Measurements from ENCODE around the gene FAM114A2. TPM values are rescaled to one million over a fixed set of nuclear protein-coding genes. Genes with fewer than 3 reads are reported as not detected.

The FAM114A2 gene
- total and polyA plus RNA-seq, 4 donors, result 5.4 to 18.3 (median 11.6) TPM

- no peak overlapping the region for H3K9ac ChIP-seq (ENCODE audit: low read depth in 1 of 2, low read length in 2 of 2)
- no peak overlapping the region for H3K27ac ChIP-seq (ENCODE audit: low read depth in 1 of 2, low read length in 2 of 2)
- H3K27me3 ChIP-seq (ENCODE audit: control insufficient read depth in 4 of 4, insufficient read depth in 4 of 4, low read length in 3 of 4), result no peaks in the 10 kb centered on the region
- no peak for TF ChIP-seq RXRA (IDR thresholded peaks at IDR 0.05)
- H3K36me3 ChIP-seq (ENCODE audit: control insufficient read depth in 4 of 4, insufficient read depth in 3 of 4, low read depth in 1 of 4, low read length in 3 of 4), result no peaks in the 10 kb centered on the region
- no peak for DNase-seq (ENCODE audit: low spot score)
- H3K9me3 ChIP-seq (ENCODE audit: control insufficient read depth in 4 of 4, low read length in 3 of 4), result peaks cover 5 to 18% (median 17%) of the 10 kb centered on the region in 4 donors
- WGBS, result 85% methylated on average over 3 of the region's 3 CpGs
- no peaks in the 10 kb centered on the region for H3K4me1 ChIP-seq (ENCODE audit: control insufficient read depth in 4 of 4, insufficient read depth in 4 of 4, low read length in 3 of 4)
- H3K4me3 ChIP-seq (ENCODE audit: low read depth in 1 of 3, low read length in 3 of 3), result no peak overlapping the region
Measured at GRCh38 chr5:153941265-153941664, 97.4 kb downstream of the FAM114A2 start.

Other genes with a start within 250 kb of the FAM114A2 start
- 10 to 100 TPM; 36.7 to 42.8 TPM for gene MFAP3, start 57 bp upstream of the FAM114A2 start, total RNA-seq
- 10 to 100 TPM in 1 of 2 donors, 1 to 10 TPM in 1; 2.7 to 10.4 TPM for gene MFAP3, start 57 bp upstream of the FAM114A2 start, polyA plus RNA-seq
- 10 to 100 TPM in 1 of 2 donors, 1 to 10 TPM in 1; 6.5 to 17.8 TPM for gene GALNT10, start 151.8 kb upstream of the FAM114A2 start, total RNA-seq
- gene GALNT10, start 151.8 kb upstream of the FAM114A2 start, polyA plus RNA-seq, result 1 to 10 TPM; 1.1 to 4.1 TPM

All from liver (tissue), 9 donors.